Measurements from ENCODE around the gene KDM3B.

DNA sequence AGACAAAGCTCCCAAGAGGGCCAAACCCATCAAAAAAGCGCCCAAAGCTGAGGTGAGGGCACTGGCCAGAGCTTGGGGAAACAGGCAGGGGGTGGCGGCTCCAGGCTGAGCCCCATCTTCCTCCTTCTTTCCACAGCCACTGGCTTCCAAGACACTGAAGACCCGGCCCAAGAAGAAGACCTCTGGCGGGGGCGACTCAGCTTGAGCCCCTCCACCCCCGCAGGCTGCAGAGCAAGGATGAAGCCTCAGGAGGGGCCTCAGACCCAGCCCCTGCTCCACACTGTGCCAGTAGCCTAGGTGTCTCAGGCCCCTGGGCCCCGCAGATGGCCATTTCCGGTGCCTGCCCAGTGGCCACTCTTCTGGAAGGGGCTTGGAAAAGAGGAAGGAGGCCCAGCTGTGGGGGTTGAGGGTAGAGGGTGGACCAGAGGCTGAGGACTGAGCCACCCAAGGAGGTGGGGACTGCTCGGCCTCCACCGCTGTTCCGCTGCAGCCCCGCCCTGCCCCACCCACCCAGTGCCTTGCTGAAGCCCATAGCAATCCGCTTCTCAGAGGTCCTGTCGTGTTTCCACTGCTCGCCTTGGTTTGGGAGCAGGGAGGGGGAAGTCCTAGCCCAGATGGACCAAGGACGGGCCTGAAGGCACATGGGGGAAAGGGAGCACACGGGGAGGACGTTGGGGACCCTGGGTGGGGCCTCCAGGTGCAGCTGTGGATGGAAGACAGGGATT lies 93.2 kb downstream of the KDM3B start:
- TF ChIP-seq, protein P1, sequence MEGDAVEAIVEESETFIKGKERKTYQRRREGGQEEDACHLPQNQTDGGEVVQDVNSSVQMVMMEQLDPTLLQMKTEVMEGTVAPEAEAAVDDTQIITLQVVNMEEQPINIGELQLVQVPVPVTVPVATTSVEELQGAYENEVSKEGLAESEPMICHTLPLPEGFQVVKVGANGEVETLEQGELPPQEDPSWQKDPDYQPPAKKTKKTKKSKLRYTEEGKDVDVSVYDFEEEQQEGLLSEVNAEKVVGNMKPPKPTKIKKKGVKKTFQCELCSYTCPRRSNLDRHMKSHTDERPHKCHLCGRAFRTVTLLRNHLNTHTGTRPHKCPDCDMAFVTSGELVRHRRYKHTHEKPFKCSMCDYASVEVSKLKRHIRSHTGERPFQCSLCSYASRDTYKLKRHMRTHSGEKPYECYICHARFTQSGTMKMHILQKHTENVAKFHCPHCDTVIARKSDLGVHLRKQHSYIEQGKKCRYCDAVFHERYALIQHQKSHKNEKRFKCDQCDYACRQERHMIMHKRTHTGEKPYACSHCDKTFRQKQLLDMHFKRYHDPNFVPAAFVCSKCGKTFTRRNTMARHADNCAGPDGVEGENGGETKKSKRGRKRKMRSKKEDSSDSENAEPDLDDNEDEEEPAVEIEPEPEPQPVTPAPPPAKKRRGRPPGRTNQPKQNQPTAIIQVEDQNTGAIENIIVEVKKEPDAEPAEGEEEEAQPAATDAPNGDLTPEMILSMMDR (IDR thresholded peaks at IDR 0.05; ENCODE audit: control extremely low read depth in 1 of 3, insufficient read depth in 1 of 3, low read depth in 1 of 3, low read length in 3 of 3), result no peak
- TF ChIP-seq JUND (IDR thresholded peaks at IDR 0.05; ENCODE audit: low read length) (no peak), RAD21 (IDR thresholded peaks at IDR 0.05 in 1 of 2, conservative IDR thresholded peaks at IDR 0.05 in 1 of 2; ENCODE audit: low read depth in 2 of 2, low read length in 2 of 2) (no peak), EGR1 (IDR thresholded peaks at IDR 0.05; ENCODE audit: borderline replicate concordance, low read depth, low read length) (no peak), HDAC2 (IDR thresholded peaks at IDR 0.05; ENCODE audit: borderline replicate concordance in 1 of 2, low read depth in 2 of 2, low read length in 2 of 2) (no peak), TAF1 (IDR thresholded peaks at IDR 0.05; ENCODE audit: low read depth, low read length) (no peak), SRF (IDR thresholded peaks at IDR 0.05; ENCODE audit: low read depth, low read length) (no peak)
- TF ChIP-seq, protein P2, sequence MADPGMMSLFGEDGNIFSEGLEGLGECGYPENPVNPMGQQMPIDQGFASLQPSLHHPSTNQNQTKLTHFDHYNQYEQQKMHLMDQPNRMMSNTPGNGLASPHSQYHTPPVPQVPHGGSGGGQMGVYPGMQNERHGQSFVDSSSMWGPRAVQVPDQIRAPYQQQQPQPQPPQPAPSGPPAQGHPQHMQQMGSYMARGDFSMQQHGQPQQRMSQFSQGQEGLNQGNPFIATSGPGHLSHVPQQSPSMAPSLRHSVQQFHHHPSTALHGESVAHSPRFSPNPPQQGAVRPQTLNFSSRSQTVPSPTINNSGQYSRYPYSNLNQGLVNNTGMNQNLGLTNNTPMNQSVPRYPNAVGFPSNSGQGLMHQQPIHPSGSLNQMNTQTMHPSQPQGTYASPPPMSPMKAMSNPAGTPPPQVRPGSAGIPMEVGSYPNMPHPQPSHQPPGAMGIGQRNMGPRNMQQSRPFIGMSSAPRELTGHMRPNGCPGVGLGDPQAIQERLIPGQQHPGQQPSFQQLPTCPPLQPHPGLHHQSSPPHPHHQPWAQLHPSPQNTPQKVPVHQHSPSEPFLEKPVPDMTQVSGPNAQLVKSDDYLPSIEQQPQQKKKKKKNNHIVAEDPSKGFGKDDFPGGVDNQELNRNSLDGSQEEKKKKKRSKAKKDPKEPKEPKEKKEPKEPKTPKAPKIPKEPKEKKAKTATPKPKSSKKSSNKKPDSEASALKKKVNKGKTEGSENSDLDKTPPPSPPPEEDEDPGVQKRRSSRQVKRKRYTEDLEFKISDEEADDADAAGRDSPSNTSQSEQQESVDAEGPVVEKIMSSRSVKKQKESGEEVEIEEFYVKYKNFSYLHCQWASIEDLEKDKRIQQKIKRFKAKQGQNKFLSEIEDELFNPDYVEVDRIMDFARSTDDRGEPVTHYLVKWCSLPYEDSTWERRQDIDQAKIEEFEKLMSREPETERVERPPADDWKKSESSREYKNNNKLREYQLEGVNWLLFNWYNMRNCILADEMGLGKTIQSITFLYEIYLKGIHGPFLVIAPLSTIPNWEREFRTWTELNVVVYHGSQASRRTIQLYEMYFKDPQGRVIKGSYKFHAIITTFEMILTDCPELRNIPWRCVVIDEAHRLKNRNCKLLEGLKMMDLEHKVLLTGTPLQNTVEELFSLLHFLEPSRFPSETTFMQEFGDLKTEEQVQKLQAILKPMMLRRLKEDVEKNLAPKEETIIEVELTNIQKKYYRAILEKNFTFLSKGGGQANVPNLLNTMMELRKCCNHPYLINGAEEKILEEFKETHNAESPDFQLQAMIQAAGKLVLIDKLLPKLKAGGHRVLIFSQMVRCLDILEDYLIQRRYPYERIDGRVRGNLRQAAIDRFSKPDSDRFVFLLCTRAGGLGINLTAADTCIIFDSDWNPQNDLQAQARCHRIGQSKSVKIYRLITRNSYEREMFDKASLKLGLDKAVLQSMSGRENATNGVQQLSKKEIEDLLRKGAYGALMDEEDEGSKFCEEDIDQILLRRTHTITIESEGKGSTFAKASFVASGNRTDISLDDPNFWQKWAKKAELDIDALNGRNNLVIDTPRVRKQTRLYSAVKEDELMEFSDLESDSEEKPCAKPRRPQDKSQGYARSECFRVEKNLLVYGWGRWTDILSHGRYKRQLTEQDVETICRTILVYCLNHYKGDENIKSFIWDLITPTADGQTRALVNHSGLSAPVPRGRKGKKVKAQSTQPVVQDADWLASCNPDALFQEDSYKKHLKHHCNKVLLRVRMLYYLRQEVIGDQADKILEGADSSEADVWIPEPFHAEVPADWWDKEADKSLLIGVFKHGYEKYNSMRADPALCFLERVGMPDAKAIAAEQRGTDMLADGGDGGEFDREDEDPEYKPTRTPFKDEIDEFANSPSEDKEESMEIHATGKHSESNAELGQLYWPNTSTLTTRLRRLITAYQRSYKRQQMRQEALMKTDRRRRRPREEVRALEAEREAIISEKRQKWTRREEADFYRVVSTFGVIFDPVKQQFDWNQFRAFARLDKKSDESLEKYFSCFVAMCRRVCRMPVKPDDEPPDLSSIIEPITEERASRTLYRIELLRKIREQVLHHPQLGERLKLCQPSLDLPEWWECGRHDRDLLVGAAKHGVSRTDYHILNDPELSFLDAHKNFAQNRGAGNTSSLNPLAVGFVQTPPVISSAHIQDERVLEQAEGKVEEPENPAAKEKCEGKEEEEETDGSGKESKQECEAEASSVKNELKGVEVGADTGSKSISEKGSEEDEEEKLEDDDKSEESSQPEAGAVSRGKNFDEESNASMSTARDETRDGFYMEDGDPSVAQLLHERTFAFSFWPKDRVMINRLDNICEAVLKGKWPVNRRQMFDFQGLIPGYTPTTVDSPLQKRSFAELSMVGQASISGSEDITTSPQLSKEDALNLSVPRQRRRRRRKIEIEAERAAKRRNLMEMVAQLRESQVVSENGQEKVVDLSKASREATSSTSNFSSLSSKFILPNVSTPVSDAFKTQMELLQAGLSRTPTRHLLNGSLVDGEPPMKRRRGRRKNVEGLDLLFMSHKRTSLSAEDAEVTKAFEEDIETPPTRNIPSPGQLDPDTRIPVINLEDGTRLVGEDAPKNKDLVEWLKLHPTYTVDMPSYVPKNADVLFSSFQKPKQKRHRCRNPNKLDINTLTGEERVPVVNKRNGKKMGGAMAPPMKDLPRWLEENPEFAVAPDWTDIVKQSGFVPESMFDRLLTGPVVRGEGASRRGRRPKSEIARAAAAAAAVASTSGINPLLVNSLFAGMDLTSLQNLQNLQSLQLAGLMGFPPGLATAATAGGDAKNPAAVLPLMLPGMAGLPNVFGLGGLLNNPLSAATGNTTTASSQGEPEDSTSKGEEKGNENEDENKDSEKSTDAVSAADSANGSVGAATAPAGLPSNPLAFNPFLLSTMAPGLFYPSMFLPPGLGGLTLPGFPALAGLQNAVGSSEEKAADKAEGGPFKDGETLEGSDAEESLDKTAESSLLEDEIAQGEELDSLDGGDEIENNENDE (IDR thresholded peaks at IDR 0.05; ENCODE audit: insufficient replicate concordance, low read length), result no peak
- TF ChIP-seq, protein P3, sequence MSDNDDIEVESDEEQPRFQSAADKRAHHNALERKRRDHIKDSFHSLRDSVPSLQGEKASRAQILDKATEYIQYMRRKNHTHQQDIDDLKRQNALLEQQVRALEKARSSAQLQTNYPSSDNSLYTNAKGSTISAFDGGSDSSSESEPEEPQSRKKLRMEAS (IDR thresholded peaks at IDR 0.05), result no peak

Data from H1 (cell line).